Gastrocnemius medialis (tissue), 4 donors: ENCODE data around the gene ERC2.

ENCODE experiments used
- POLR2A ChIP-seq, 2 donors: fragments of 450-650 bp; IDR thresholded peaks; one replicate each; pipeline ENCODE4 v1.6.1; 2017; ENCODE audit warnings: antibody characterized with exemption in 2 of 2, mild to moderate bottlenecking in 2 of 2, moderate library complexity in 2 of 2
- TF ChIP-seq, protein P1 (sequence below), 5 experiments: fragments of 450-650 bp in 3 of 5; fragments of 200-600 bp in 2 of 5; sonication (generic) in 2 of 5; IDR thresholded peaks in 4 of 5; conservative IDR thresholded peaks in 1 of 5; 1 replicate in 4 of 5; 2 replicates in 1 of 5; pipeline ENCODE4 v1.5.1; 2016 to 2019; ENCODE audit warnings: antibody characterized with exemption in 5 of 5, mild to moderate bottlenecking in 3 of 5, moderate library complexity in 3 of 5

DNA sequence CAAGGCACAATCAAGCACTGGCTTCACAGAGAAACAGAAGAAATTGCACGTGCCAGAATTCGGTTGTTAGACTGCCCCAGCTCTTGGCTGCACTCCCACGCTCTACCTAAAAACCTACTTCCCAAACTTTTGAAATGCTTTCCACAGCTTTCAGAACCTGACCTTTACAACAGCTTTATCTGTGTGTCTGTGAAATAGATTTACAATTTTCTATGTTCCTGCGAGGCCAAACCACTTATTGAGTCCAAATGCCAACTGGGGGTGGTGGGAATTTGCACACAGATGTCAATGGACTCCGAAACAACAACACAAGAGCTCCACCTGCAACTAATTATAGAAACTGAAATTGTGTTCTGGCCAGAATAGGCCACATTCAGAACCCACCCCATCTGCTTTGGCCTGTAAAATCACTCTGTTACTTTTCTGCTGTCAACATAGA is 44.6 kb downstream of the ERC2 start:
- TF ChIP-seq, protein P1, sequence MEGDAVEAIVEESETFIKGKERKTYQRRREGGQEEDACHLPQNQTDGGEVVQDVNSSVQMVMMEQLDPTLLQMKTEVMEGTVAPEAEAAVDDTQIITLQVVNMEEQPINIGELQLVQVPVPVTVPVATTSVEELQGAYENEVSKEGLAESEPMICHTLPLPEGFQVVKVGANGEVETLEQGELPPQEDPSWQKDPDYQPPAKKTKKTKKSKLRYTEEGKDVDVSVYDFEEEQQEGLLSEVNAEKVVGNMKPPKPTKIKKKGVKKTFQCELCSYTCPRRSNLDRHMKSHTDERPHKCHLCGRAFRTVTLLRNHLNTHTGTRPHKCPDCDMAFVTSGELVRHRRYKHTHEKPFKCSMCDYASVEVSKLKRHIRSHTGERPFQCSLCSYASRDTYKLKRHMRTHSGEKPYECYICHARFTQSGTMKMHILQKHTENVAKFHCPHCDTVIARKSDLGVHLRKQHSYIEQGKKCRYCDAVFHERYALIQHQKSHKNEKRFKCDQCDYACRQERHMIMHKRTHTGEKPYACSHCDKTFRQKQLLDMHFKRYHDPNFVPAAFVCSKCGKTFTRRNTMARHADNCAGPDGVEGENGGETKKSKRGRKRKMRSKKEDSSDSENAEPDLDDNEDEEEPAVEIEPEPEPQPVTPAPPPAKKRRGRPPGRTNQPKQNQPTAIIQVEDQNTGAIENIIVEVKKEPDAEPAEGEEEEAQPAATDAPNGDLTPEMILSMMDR (IDR thresholded peaks at IDR 0.05 in 4 of 5, conservative IDR thresholded peaks at IDR 0.05 in 1 of 5), result no peak
- no peak for TF ChIP-seq POLR2A (IDR thresholded peaks at IDR 0.05)
